Lower leg skin (tissue), 3 donors: ENCODE data around the gene PCNX1.

ENCODE experiments used
- POLR2A ChIP-seq, 2 donors: fragments of 450-650 bp; IDR thresholded peaks; one replicate each; pipeline ENCODE4 v1.6.1; 2016 to 2017; ENCODE audit warnings: antibody characterized with exemption in 2 of 2, mild to moderate bottlenecking in 1 of 2, moderate library complexity in 1 of 2
- TF ChIP-seq, protein P1 (sequence below), 3 donors: fragments of 450-650 bp; IDR thresholded peaks; one replicate each; pipeline ENCODE4 v1.5.1; 2016; ENCODE audit warnings: antibody characterized with exemption in 3 of 3, mild to moderate bottlenecking in 3 of 3, moderate library complexity in 2 of 3

DNA sequence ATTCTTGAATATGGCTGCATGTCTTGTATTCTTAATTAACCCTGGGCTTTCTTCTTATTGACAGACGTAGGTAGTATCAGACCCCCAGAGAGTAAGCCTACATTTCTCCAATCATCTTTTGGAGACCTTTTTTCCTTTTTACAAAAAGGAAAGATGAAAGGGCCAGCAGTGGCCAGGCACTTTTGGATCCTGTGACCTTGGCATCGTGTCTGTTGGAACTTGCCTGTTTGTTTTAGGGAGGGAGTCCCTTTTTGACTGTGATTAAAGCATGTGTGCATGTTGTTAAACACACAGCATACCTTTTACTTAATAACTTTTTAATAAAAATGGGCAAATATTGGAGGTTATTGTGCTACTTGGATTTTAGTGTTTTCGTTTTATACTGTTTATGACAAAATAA lies 57.2 kb downstream of the PCNX1 start:
- TF ChIP-seq, protein P1, sequence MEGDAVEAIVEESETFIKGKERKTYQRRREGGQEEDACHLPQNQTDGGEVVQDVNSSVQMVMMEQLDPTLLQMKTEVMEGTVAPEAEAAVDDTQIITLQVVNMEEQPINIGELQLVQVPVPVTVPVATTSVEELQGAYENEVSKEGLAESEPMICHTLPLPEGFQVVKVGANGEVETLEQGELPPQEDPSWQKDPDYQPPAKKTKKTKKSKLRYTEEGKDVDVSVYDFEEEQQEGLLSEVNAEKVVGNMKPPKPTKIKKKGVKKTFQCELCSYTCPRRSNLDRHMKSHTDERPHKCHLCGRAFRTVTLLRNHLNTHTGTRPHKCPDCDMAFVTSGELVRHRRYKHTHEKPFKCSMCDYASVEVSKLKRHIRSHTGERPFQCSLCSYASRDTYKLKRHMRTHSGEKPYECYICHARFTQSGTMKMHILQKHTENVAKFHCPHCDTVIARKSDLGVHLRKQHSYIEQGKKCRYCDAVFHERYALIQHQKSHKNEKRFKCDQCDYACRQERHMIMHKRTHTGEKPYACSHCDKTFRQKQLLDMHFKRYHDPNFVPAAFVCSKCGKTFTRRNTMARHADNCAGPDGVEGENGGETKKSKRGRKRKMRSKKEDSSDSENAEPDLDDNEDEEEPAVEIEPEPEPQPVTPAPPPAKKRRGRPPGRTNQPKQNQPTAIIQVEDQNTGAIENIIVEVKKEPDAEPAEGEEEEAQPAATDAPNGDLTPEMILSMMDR (IDR thresholded peaks at IDR 0.05), result no peak
- no peak for TF ChIP-seq POLR2A (IDR thresholded peaks at IDR 0.05)
